H9 (cell line): ENCODE measurements around the gene MTX1. TPM values are rescaled to one million over a fixed set of nuclear protein-coding genes. Genes with fewer than 3 reads are reported as not detected.

Source experiments
- DNase-seq: peaks from one replicate; pipeline ENCODE4 v3.0.0-alpha.2; 2017
- H2AFZ ChIP-seq: one replicate; pipeline ENCODE4 v1.6.1; 2013; ENCODE audit warnings: mild to moderate bottlenecking, low read length, control low read depth, moderate library complexity
- H2AK5ac ChIP-seq: 2 replicates; pipeline ENCODE4 v1.6.1; 2013; ENCODE audit warnings: low read length, control low read depth, mixed read lengths; ENCODE audit not compliant: insufficient read length
- H2BK120ac ChIP-seq: one replicate; pipeline ENCODE4 v1.6.1; 2013; ENCODE audit warnings: low read depth, mild to moderate bottlenecking, low read length, control low read depth, inconsistent platforms; ENCODE audit not compliant: poor library complexity, severe bottlenecking
- H2BK12ac ChIP-seq: 2 replicates; pipeline ENCODE4 v1.6.1; 2013; ENCODE audit warnings: low read length, control low read depth, mixed read lengths, low read depth; ENCODE audit not compliant: insufficient read length
- H2BK15ac ChIP-seq: 2 replicates; pipeline ENCODE4 v1.6.1; 2013; ENCODE audit warnings: low read depth, low read length, control low read depth
- H2BK20ac ChIP-seq: one replicate; pipeline ENCODE4 v1.6.1; 2013; ENCODE audit warnings: low read depth, mild to moderate bottlenecking, low read length, control low read depth, inconsistent platforms; ENCODE audit not compliant: poor library complexity, severe bottlenecking
- H2BK5ac ChIP-seq: 2 replicates; pipeline ENCODE4 v1.6.1; 2013; ENCODE audit warnings: low read length, control low read depth, mixed read lengths; ENCODE audit not compliant: insufficient read length
- H3K14ac ChIP-seq: 2 replicates; pipeline ENCODE4 v1.6.1; 2013; ENCODE audit warnings: low read length, control low read depth; ENCODE audit not compliant: insufficient read depth
- H3K18ac ChIP-seq: 2 replicates; pipeline ENCODE4 v1.6.1; 2013; ENCODE audit warnings: low read depth, mild to moderate bottlenecking, mixed read lengths, low read length, control low read depth; ENCODE audit not compliant: insufficient read length
- H3K23ac ChIP-seq: 2 replicates; pipeline ENCODE4 v1.6.1; 2013; ENCODE audit warnings: low read length, control low read depth, mixed read lengths, low read depth; ENCODE audit not compliant: insufficient read length
- H3K23me2 ChIP-seq: 2 replicates; pipeline ENCODE4 v1.6.1; 2013; ENCODE audit warnings: low read depth, mild to moderate bottlenecking, mixed read lengths, low read length, control low read depth; ENCODE audit not compliant: insufficient read length, poor library complexity, severe bottlenecking
- H3K27ac ChIP-seq: 2 replicates; pipeline ENCODE4 v1.5.1; 2013; ENCODE audit warnings: low read length, control low read depth, mixed read lengths, low read depth; ENCODE audit not compliant: insufficient read length
- H3K27me3 ChIP-seq: 2 replicates; pipeline ENCODE4 v1.6.1; 2013; ENCODE audit warnings: low read length, control low read depth, inconsistent platforms; ENCODE audit not compliant: insufficient read depth
- H3K4ac ChIP-seq: 2 replicates; pipeline ENCODE4 v1.6.1; 2013; ENCODE audit warnings: low read depth, mild to moderate bottlenecking, control low read depth, inconsistent platforms, low read length, moderate library complexity
- H3K4me1 ChIP-seq: 2 replicates; pipeline ENCODE4 v1.6.1; 2013; ENCODE audit warnings: low read length, control low read depth, inconsistent platforms; ENCODE audit not compliant: insufficient read depth
- H3K4me2 ChIP-seq: 2 replicates; pipeline ENCODE4 v1.6.1; 2013; ENCODE audit warnings: low read length, control low read depth, mixed read lengths; ENCODE audit not compliant: insufficient read length, insufficient read depth
- H3K56ac ChIP-seq: 2 replicates; pipeline ENCODE4 v1.6.1; 2013; ENCODE audit warnings: low read depth, mild to moderate bottlenecking, mixed read lengths, low read length, control low read depth; ENCODE audit not compliant: insufficient read length
- H3K79me1 ChIP-seq: 2 replicates; pipeline ENCODE4 v1.6.1; 2013; ENCODE audit warnings: low read depth, mild to moderate bottlenecking, moderate library complexity, low read length, control low read depth, inconsistent platforms; ENCODE audit not compliant: insufficient read depth, poor library complexity, severe bottlenecking
- H3K79me2 ChIP-seq: 2 replicates; pipeline ENCODE4 v1.6.1; 2013; ENCODE audit warnings: low read length, control low read depth, inconsistent platforms; ENCODE audit not compliant: insufficient read depth
- H3K9ac ChIP-seq: 2 replicates; pipeline ENCODE4 v1.6.1; 2013; ENCODE audit warnings: low read length, control low read depth, mixed read lengths; ENCODE audit not compliant: insufficient read length; ENCODE audit errors: extremely low read depth
- H3K9me3 ChIP-seq: one replicate; pipeline ENCODE4 v1.6.1; 2013; ENCODE audit warnings: low read depth, low read length, inconsistent platforms; ENCODE audit not compliant: control insufficient read depth
- H3T11ph ChIP-seq: one replicate; pipeline ENCODE4 v1.6.1; 2013; ENCODE audit warnings: mild to moderate bottlenecking, low read length, control low read depth, inconsistent platforms
- H4K20me1 ChIP-seq: one replicate; pipeline ENCODE4 v1.6.1; 2013; ENCODE audit not compliant: control insufficient read depth, insufficient read length, insufficient read depth
- H4K5ac ChIP-seq: 2 replicates; pipeline ENCODE4 v1.6.1; 2013; ENCODE audit warnings: low read depth, mild to moderate bottlenecking, mixed read lengths, low read length, control low read depth; ENCODE audit not compliant: insufficient read length
- H4K8ac ChIP-seq: replicated peaks from 2 replicates; pipeline ENCODE4 v1.6.1; 2013; ENCODE audit warnings: low read length, control low read depth, mixed read lengths, low read depth; ENCODE audit not compliant: insufficient read length
- H4K91ac ChIP-seq: 2 replicates; pipeline ENCODE4 v1.6.1; 2013; ENCODE audit warnings: low read depth, mild to moderate bottlenecking, moderate library complexity, mixed read lengths, low read length, control low read depth; ENCODE audit not compliant: insufficient read length
- H3K27ac Mint-ChIP-seq, 3 experiments: 2 replicates in 2 of 3; 3 replicates in 1 of 3; pipeline ENCODE4 v1.8.0; 2020 to 2021; ENCODE audit warnings: mixed read lengths in 3 of 3, mild to moderate bottlenecking in 1 of 3, moderate library complexity in 1 of 3
- H3K27me3 Mint-ChIP-seq: 2 replicates; pipeline ENCODE4 v1.8.0; 2021; ENCODE audit warnings: low read depth, mild to moderate bottlenecking, moderate library complexity, mixed read lengths
- H3K36me3 Mint-ChIP-seq, 3 experiments: 2 replicates in 2 of 3; 3 replicates in 1 of 3; pipeline ENCODE4 v1.8.0; 2020 to 2021; ENCODE audit warnings: low read depth in 3 of 3, mixed read lengths in 3 of 3; ENCODE audit not compliant: insufficient read depth in 1 of 3
- H3K4me1 Mint-ChIP-seq, 2 experiments: 2 replicates each; pipeline ENCODE4 v1.8.0; 2020; ENCODE audit warnings: mixed read lengths in 2 of 2
- H3K4me3 Mint-ChIP-seq, 2 experiments: 2 replicates in 1 of 2; 3 replicates in 1 of 2; pipeline ENCODE4 v1.8.0; 2020 to 2021; ENCODE audit warnings: mild to moderate bottlenecking in 2 of 2, mixed read lengths in 2 of 2, moderate library complexity in 1 of 2
- H3K9me3 Mint-ChIP-seq, 2 experiments: 2 replicates in 1 of 2; 3 replicates in 1 of 2; pipeline ENCODE4 v1.8.0; 2020; ENCODE audit warnings: mild to moderate bottlenecking in 2 of 2, mixed read lengths in 2 of 2, moderate library complexity in 1 of 2
- CTCF ChIP-seq: fragments of 200-600 bp; sonication (generic); conservative IDR thresholded peaks from 3 replicates; pipeline ENCODE4 v1.8.0; 2021; ENCODE audit warnings: antibody characterized with exemption, mild to moderate bottlenecking
- WGBS: extraction: QIAGEN DNeasy Blood & Tissue Kit; methylation state at CpG from one replicate; pipeline ENCODE4 v1.1.7; 2013; ENCODE audit warnings: missing lambda C conversion rate, low lambda C conversion rate, mixed read lengths; ENCODE audit not compliant: insufficient read length; ENCODE audit errors: extremely low coverage; 5-methylcytosine and 5-hydroxymethylcytosine counted together
- total RNA-seq: library from RNA; stranded (reverse); gene quantifications from 2 replicates; pipeline ENCODE4 v1.2.1, GENCODE V29; 2021

Gene MTX1
- total RNA-seq, 1 experiment from 2014 or later = 45.0 TPM

GRCh38 chr1:155198547-155198906 lies 10.0 kb upstream of the MTX1 start:
- H3K27ac Mint-ChIP-seq = peak overlapping the region in 2 of 3 experiments; percentile 86 to 87; a peak in 4 of 7 replicates
- 0 out of 5 replicates have a peak overlapping the region, but pooled peaks have one; percentile 19 to 75 for H3K4me3 Mint-ChIP-seq
- Histone ChIP-seq H3K27me3 (no peaks in the 10 kb centered on the region), H2BK20ac (no peak overlapping the region), H3K9me3 (no peaks in the 10 kb centered on the region), H2AFZ (no peak overlapping the region), H4K20me1 (peaks cover 5% of the 10 kb centered on the region), H3T11ph (no peak overlapping the region), H4K8ac (no peak overlapping the region), H3K18ac (no peak overlapping the region), H3K27ac (no peak overlapping the region), H3K23ac (no peak overlapping the region), H3K4me2 (no peak overlapping the region), H4K91ac (no peak overlapping the region), H3K9ac (no peak overlapping the region), H2BK5ac (no peak overlapping the region), H3K4me1 (peaks cover 7% of the 10 kb centered on the region), H2AK5ac (no peak overlapping the region), H2BK120ac (no peak overlapping the region), H4K5ac (peak overlapping the region; percentile 13), H3K79me2 (peaks cover 13% of the 10 kb centered on the region; the same call in 1 of the 2 replicates), H2BK12ac (no peak overlapping the region), H3K56ac (no peak overlapping the region), H3K4ac (no peak overlapping the region), H3K14ac (no peak overlapping the region), H2BK15ac (no peak overlapping the region), H3K23me2 (peaks cover 22% of the 10 kb centered on the region), H3K79me1 (no peaks in the 10 kb centered on the region)
- no peak for DNase-seq
- peaks cover 3 to 4% of the 10 kb centered on the region in 2 experiments; a peak in 4 of 5 replicates for H3K9me3 Mint-ChIP-seq
- no peak for TF ChIP-seq CTCF
- peaks cover 23 to 38% of the 10 kb centered on the region in 2 experiments for H3K4me1 Mint-ChIP-seq
- H3K36me3 Mint-ChIP-seq = peaks cover 67 to 82% (median 79%) of the 10 kb centered on the region in 3 experiments
- WGBS = no CpG with 5 or more reads among the region's 3 CpGs
- peaks cover 2% of the 10 kb centered on the region; the same call in 1 of the 2 replicates for H3K27me3 Mint-ChIP-seq
